ENCODE measurements around the gene PDE6C. TPM values are rescaled to one million over a fixed set of nuclear protein-coding genes. Genes with fewer than 3 reads are reported as not detected.

PDE6C gene
- polyA plus RNA-seq, 1 donor (not counting 4 experiments of a cell fraction or from before 2014, with no cell fraction given) = not detected

DNA sequence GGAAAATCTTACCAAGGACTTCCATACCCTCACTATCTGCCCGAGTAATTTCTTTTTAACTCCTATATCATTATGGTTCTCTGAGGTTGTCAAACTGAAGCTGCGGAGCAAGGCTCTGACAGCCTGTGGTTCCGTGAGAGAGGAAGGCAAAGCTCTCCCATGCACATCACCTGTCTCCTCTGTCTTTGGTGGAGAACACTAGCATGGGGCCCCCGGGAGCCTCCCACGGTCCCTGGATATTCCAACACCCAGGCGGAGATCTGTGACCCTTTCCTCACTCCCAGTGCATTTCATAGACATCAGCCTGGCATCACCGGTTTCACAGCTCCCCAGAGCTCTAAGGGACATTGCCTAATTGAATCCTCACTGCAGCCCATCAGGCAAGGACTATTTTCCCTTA lies 21.7 kb upstream of the PDE6C start:
- peaks cover 7% of the 10 kb centered on the region for H3K27me3 ChIP-seq (ENCODE audit: control insufficient read depth, extremely low read depth, insufficient read depth, low read length)
- H3K9me3 ChIP-seq (ENCODE audit: control insufficient read depth, low read depth, low read length) = no peaks in the 10 kb centered on the region
- no peak overlapping the region for H3K27ac ChIP-seq (ENCODE audit: control insufficient read depth, insufficient read depth, low read length)
- DNase-seq (ENCODE audit: low read depth, low spot score) (no peak), FAIRE-seq (no peak)
- H3K4me1 ChIP-seq (ENCODE audit: control insufficient read depth, extremely low read depth, insufficient read depth, low read length) = no peaks in the 10 kb centered on the region
- dilution Hi-C loops (cut with MboI; ENCODE audit: extremely low pct_ligation_motif_present, low sequenced_read_pairs) = no loop called here
- no peak overlapping the region for H3K4me3 ChIP-seq (ENCODE audit: control insufficient read depth in 2 of 3, extremely low read depth in 1 of 3, insufficient read depth in 2 of 3, low read depth in 1 of 3, low read length in 3 of 3)
- no peaks in the 10 kb centered on the region for H3K36me3 ChIP-seq (ENCODE audit: control insufficient read depth in 2 of 2, extremely low read depth in 1 of 2, insufficient read depth in 2 of 2, low read length in 2 of 2)
- TF ChIP-seq, protein P1, sequence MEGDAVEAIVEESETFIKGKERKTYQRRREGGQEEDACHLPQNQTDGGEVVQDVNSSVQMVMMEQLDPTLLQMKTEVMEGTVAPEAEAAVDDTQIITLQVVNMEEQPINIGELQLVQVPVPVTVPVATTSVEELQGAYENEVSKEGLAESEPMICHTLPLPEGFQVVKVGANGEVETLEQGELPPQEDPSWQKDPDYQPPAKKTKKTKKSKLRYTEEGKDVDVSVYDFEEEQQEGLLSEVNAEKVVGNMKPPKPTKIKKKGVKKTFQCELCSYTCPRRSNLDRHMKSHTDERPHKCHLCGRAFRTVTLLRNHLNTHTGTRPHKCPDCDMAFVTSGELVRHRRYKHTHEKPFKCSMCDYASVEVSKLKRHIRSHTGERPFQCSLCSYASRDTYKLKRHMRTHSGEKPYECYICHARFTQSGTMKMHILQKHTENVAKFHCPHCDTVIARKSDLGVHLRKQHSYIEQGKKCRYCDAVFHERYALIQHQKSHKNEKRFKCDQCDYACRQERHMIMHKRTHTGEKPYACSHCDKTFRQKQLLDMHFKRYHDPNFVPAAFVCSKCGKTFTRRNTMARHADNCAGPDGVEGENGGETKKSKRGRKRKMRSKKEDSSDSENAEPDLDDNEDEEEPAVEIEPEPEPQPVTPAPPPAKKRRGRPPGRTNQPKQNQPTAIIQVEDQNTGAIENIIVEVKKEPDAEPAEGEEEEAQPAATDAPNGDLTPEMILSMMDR (optimal IDR thresholded peaks at IDR 0.05 in 1 of 3, IDR thresholded peaks at IDR 0.05 in 1 of 3, conservative IDR thresholded peaks at IDR 0.05 in 1 of 3; ENCODE audit: extremely low read depth in 1 of 3, insufficient read depth in 2 of 3, low read length in 3 of 3) = no peak
- TF ChIP-seq EZH2 (IDR thresholded peaks at IDR 0.05; ENCODE audit: low read length) = no peak
- no peaks in the 10 kb centered on the region for H4K20me1 ChIP-seq (ENCODE audit: control insufficient read depth, extremely low read depth, insufficient read depth, low read length)
- no peak overlapping the region for H3K9ac ChIP-seq (ENCODE audit: control insufficient read depth, extremely low read depth, insufficient read depth, low read length)
- H3K79me2 ChIP-seq (ENCODE audit: control insufficient read depth, insufficient read depth, low read length) = no peaks in the 10 kb centered on the region
- no peaks in the 10 kb centered on the region for H3K9me1 ChIP-seq (ENCODE audit: control insufficient read depth, extremely low read depth, insufficient read depth, low read length)
- no peak overlapping the region for H3K4me2 ChIP-seq (ENCODE audit: control insufficient read depth, extremely low read depth, insufficient read depth, low read depth, low read length)
- H2AFZ ChIP-seq (ENCODE audit: control insufficient read depth, low read length) = no peak overlapping the region

DNA sequence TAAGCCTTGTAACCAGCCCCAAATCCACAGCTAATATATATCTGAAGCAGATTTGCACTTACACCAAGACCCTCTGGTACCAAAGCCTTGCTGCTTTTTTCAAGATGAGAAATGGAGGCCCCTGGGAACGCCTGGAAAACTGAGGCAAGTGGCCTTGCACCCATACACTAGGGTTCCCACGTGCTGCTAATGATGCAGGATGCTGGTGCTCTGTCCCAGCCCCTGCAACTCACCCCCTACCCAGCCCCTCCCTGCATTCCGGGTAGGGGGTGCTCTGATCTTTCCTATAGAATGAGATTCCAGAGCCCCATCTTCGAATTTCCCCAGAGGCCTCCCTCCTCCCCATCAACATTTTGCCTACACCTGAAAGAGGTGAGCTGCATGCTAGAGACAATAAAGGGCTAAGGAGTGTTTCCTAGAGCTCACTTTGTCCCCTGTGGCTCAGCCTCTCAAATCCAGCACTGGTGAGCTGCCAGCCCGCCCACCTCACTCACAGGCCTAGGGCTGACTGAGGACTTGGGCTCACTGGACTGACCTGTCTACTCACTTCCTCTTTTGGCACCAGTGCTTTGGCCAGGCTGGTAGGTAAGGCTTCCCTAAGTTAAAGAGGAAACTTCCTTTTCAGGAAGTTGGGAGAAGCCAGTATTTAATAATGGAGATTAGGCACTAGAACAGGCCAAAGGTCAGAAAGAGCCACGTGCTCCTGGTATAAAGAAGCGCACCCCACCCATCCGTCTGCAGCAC lies 21.1 kb upstream of the PDE6C start:
- dilution Hi-C loops (cut with MboI; ENCODE audit: extremely low pct_ligation_motif_present, low sequenced_read_pairs) = no loop called here

More for the DNA sequence above, 21.1 kb upstream of the PDE6C start:
- no peak for FAIRE-seq
- H3K27me3 ChIP-seq (ENCODE audit: control insufficient read depth, extremely low read depth, insufficient read depth, low read length) = peaks cover 7% of the 10 kb centered on the region
- TF ChIP-seq EZH2 (IDR thresholded peaks at IDR 0.05; ENCODE audit: low read length) = no peak
- TF ChIP-seq, protein P1 (optimal IDR thresholded peaks at IDR 0.05 in 1 of 3, IDR thresholded peaks at IDR 0.05 in 1 of 3, conservative IDR thresholded peaks at IDR 0.05 in 1 of 3; ENCODE audit: extremely low read depth in 1 of 3, insufficient read depth in 2 of 3, low read length in 3 of 3) = no peak
- no peak for DNase-seq (ENCODE audit: low read depth, low spot score)
- H3K79me2 ChIP-seq (ENCODE audit: control insufficient read depth, insufficient read depth, low read length) = no peaks in the 10 kb centered on the region
- H3K4me1 ChIP-seq (ENCODE audit: control insufficient read depth, extremely low read depth, insufficient read depth, low read length) = no peaks in the 10 kb centered on the region
- H3K9me3 ChIP-seq (ENCODE audit: control insufficient read depth, low read depth, low read length) = no peaks in the 10 kb centered on the region
- H3K4me2 ChIP-seq (ENCODE audit: control insufficient read depth, extremely low read depth, insufficient read depth, low read depth, low read length) = no peak overlapping the region
- no peak overlapping the region for H2AFZ ChIP-seq (ENCODE audit: control insufficient read depth, low read length)
- no peak overlapping the region for H3K9ac ChIP-seq (ENCODE audit: control insufficient read depth, extremely low read depth, insufficient read depth, low read length)
- H3K27ac ChIP-seq (ENCODE audit: control insufficient read depth, insufficient read depth, low read length) = no peak overlapping the region
- H3K36me3 ChIP-seq (ENCODE audit: control insufficient read depth in 2 of 2, extremely low read depth in 1 of 2, insufficient read depth in 2 of 2, low read length in 2 of 2) = no peaks in the 10 kb centered on the region
- no peaks in the 10 kb centered on the region for H3K9me1 ChIP-seq (ENCODE audit: control insufficient read depth, extremely low read depth, insufficient read depth, low read length)
- no peak overlapping the region for H3K4me3 ChIP-seq (ENCODE audit: control insufficient read depth in 2 of 3, extremely low read depth in 1 of 3, insufficient read depth in 2 of 3, low read depth in 1 of 3, low read length in 3 of 3)
- H4K20me1 ChIP-seq (ENCODE audit: control insufficient read depth, extremely low read depth, insufficient read depth, low read length) = no peaks in the 10 kb centered on the region
